Measurements from ENCODE around the gene BUD13. TPM values are rescaled to one million over a fixed set of nuclear protein-coding genes. Genes with fewer than 3 reads are reported as not detected.

BUD13 gene
- total and polyA plus RNA-seq, 9 of the 15 experiments (the other 6 are each of a cell fraction or from before 2014, with no cell fraction given): 9.5 to 34.1 (median 27.1) TPM

DNA sequence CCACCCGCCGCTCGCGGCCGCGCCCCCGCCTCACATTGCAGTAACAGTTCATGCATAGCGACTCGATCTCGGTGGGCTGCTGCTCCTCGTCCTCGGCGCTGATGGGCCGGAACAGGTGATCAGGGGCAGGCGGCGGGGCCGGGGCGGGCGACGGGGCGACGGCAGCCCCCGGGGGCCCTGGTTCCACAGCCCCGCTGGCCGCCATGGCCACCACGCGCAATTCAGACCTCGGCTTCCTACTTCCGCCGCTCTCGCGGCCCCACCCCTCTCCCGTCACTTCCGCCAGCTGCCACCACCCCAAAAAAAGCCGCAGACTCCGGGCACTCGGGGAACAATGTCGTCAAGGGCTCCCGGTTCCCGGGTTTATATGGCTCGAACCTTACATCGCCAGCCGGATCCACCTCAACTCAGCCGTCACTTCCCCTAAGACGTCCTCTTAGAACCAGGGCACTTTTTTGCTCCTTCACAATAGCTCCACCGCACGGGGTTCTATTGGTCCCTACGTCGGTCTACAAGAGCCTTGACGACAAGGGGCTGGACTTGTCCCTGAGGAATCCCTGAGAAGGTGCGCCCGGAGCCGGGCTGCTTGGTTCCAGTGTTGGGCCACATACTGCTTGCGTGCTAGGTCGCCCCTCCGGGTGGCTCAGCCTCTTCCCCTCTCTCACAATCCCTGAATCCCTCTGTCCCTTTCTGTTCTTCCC is 15.1 kb upstream of the BUD13 start, which contains the start of gene ZPR1 (continued):
- no peak for TF ChIP-seq ZHX1 (conservative IDR thresholded peaks at IDR 0.05; ENCODE audit: low read length)
- TF ChIP-seq, protein P1, sequence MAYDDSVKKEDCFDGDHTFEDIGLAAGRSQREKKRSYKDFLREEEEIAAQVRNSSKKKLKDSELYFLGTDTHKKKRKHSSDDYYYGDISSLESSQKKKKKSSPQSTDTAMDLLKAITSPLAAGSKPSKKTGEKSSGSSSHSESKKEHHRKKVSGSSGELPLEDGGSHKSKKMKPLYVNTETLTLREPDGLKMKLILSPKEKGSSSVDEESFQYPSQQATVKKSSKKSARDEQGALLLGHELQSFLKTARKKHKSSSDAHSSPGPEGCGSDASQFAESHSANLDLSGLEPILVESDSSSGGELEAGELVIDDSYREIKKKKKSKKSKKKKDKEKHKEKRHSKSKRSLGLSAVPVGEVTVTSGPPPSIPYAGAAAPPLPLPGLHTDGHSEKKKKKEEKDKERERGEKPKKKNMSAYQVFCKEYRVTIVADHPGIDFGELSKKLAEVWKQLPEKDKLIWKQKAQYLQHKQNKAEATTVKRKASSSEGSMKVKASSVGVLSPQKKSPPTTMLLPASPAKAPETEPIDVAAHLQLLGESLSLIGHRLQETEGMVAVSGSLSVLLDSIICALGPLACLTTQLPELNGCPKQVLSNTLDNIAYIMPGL (CRISPR knock-in tag; IDR thresholded peaks at IDR 0.05): no peak
- TF ChIP-seq YY1 (IDR thresholded peaks at IDR 0.05; ENCODE audit: borderline replicate concordance in 1 of 3, control insufficient read depth in 1 of 3, extremely low read depth in 1 of 3, insufficient read depth in 3 of 3, insufficient read length in 1 of 3, insufficient replicate concordance in 2 of 3, low read depth in 1 of 3, low read length in 2 of 3): peak; percentile 62 to 95 (median 85)
- TF ChIP-seq ARID3B (CRISPR knock-in tag; IDR thresholded peaks at IDR 0.05; ENCODE audit: borderline replicate concordance): no peak
- no peak for TF ChIP-seq GTF2F1 (IDR thresholded peaks at IDR 0.05; ENCODE audit: low read depth, low read length)
- no peak for TF ChIP-seq MAFG (tag; conservative IDR thresholded peaks at IDR 0.05)
- no peak for TF ChIP-seq PATZ1 (CRISPR knock-in tag; IDR thresholded peaks at IDR 0.05; ENCODE audit: borderline replicate concordance)
- no peak for TF ChIP-seq ZNF778 (CRISPR knock-in tag; IDR thresholded peaks at IDR 0.05)
- TF ChIP-seq LARP7 (IDR thresholded peaks at IDR 0.05): no peak
- TF ChIP-seq, protein P2, sequence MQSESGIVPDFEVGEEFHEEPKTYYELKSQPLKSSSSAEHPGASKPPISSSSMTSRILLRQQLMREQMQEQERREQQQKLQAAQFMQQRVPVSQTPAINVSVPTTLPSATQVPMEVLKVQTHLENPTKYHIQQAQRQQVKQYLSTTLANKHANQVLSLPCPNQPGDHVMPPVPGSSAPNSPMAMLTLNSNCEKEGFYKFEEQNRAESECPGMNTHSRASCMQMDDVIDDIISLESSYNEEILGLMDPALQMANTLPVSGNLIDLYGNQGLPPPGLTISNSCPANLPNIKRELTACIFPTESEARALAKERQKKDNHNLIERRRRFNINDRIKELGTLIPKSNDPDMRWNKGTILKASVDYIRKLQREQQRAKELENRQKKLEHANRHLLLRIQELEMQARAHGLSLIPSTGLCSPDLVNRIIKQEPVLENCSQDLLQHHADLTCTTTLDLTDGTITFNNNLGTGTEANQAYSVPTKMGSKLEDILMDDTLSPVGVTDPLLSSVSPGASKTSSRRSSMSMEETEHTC (IDR thresholded peaks at IDR 0.05): no peak
- TF ChIP-seq ZNF408 (CRISPR knock-in tag; IDR thresholded peaks at IDR 0.05; ENCODE audit: low read depth): no peak
- TF ChIP-seq ZNF280A (IDR thresholded peaks at IDR 0.05; ENCODE audit: low read depth, partially characterized antibody): no peak
- TF ChIP-seq, protein P3, sequence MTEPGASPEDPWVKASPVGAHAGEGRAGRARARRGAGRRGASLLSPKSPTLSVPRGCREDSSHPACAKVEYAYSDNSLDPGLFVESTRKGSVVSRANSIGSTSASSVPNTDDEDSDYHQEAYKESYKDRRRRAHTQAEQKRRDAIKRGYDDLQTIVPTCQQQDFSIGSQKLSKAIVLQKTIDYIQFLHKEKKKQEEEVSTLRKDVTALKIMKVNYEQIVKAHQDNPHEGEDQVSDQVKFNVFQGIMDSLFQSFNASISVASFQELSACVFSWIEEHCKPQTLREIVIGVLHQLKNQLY (CRISPR knock-in tag; conservative IDR thresholded peaks at IDR 0.05): no peak
